PC-3 (cell line): Measurements from ENCODE around the gene TMEM41B.

Experiments
- CTCF ChIP-seq: fragments of 300-600 bp; sonication (generic); conservative IDR thresholded peaks from 2 replicates; pipeline ENCODE4 v1.5.1; 2017; ENCODE audit warnings: antibody characterized with exemption, low read depth, mild to moderate bottlenecking, low read length
- EZH2 ChIP-seq: fragments of 300-600 bp; sonication (generic); IDR thresholded peaks from one replicate; pipeline ENCODE4 v1.6.1; 2017; ENCODE audit warnings: antibody characterized with exemption, mild to moderate bottlenecking, low read length; ENCODE audit not compliant: unreplicated experiment

- TF ChIP-seq CTCF (no peak), EZH2 (no peak)
Observed at GRCh38 chr11:9341638-9342178, 27.3 kb upstream of the TMEM41B start.
